ENCODE measurements around the gene RHEBL1. TPM values are rescaled to one million over a fixed set of nuclear protein-coding genes. Genes with fewer than 3 reads are reported as not detected.

RHEBL1 gene
- total RNA-seq, 1 experiment from 2014 or later, result 9.0 TPM

GRCh38 chr12:49060237-49061156, 9.3 kb downstream of the RHEBL1 start, which contains the start of gene KMT2D (continued):
- 0 out of 2 replicates have a peak, but pooled peaks have one; percentile 63 for TF ChIP-seq PREB (CRISPR knock-in tag; IDR thresholded peaks at IDR 0.05; ENCODE audit: borderline replicate concordance)
- TF ChIP-seq SMAD4 (CRISPR knock-in tag; IDR thresholded peaks at IDR 0.05), result no peak
- no peak for TF ChIP-seq ERG (CRISPR knock-in tag; IDR thresholded peaks at IDR 0.05)
- TF ChIP-seq E2F4 (CRISPR knock-in tag; IDR thresholded peaks at IDR 0.05; ENCODE audit: borderline replicate concordance, low read depth), result no peak
- peak; percentile 69; the same call in 1 of the 2 replicates for TF ChIP-seq FOXK1 (CRISPR knock-in tag; IDR thresholded peaks at IDR 0.05)
- TF ChIP-seq HMGXB4 (CRISPR knock-in tag; IDR thresholded peaks at IDR 0.05), result peak; percentile 93
- TF ChIP-seq NFYB (CRISPR knock-in tag; conservative IDR thresholded peaks at IDR 0.05; ENCODE audit: low read depth), result no peak; the same call in none of the 2 replicates
- 0 out of 2 replicates have a peak, but pooled peaks have one; percentile 19 for TF ChIP-seq ZNF416 (CRISPR knock-in tag; IDR thresholded peaks at IDR 0.05)
- TF ChIP-seq PRDM15 (CRISPR knock-in tag; IDR thresholded peaks at IDR 0.05), result 0 out of 2 replicates have a peak, but pooled peaks have one; percentile 17
- TF ChIP-seq ZNF263 (CRISPR knock-in tag; IDR thresholded peaks at IDR 0.05; ENCODE audit: low read depth), result peak; percentile 34; the same call in 1 of the 2 replicates
- TF ChIP-seq USF2 (CRISPR knock-in tag; IDR thresholded peaks at IDR 0.05), result peak; percentile 79
- TF ChIP-seq ZMAT4 (CRISPR knock-in tag; IDR thresholded peaks at IDR 0.05), result no peak
- peak; percentile 92 for TF ChIP-seq MAX (CRISPR knock-in tag; IDR thresholded peaks at IDR 0.05)
- peak; percentile 58; the same call in 1 of the 2 replicates for TF ChIP-seq ETV6 (CRISPR knock-in tag; IDR thresholded peaks at IDR 0.05)
- peak; percentile 90 for TF ChIP-seq ZBTB43 (CRISPR knock-in tag; IDR thresholded peaks at IDR 0.05)
- TF ChIP-seq TCF7 (CRISPR knock-in tag; IDR thresholded peaks at IDR 0.05; ENCODE audit: low read depth), result 0 out of 2 replicates have a peak, but pooled peaks have one; percentile 59
- TF ChIP-seq ZNF232 (CRISPR knock-in tag; IDR thresholded peaks at IDR 0.05), result no peak
- TF ChIP-seq AR (CRISPR knock-in tag; IDR thresholded peaks at IDR 0.05), result no peak
- 0 out of 2 replicates have a peak, but pooled peaks have one; percentile 54 for TF ChIP-seq TEAD4 (CRISPR knock-in tag; IDR thresholded peaks at IDR 0.05)
